Heart left ventricle (tissue), 13 donors: Measurements from ENCODE around the gene CD83.

Experiments used
- POLR2A ChIP-seq, 2 donors: fragments of 450-650 bp; IDR thresholded peaks; one replicate each; pipeline ENCODE4 v1.6.1; 2017; ENCODE audit warnings: antibody characterized with exemption in 2 of 2, mild to moderate bottlenecking in 2 of 2, moderate library complexity in 2 of 2
- TF ChIP-seq, protein P1 (sequence below), 12 donors: fragments of 200-600 bp; sonication (generic) in 4 of 12; IDR thresholded peaks; one replicate each; pipeline versions ENCODE4 v1.5.0 to v1.8.0; 2018 to 2022; ENCODE audit warnings: antibody characterized with exemption in 12 of 12, mild to moderate bottlenecking in 5 of 12
- donor health status: ischemic (EF 13 %, LVEDD 7.1; RV severe dilation, severe dysfunction).
- donor health status: DM: no; HTN: yes; CAD: no.
- donor health status: DM: no; HTN: no; CAD: no.
- donor health status: ischemic (EF 25% LVEDD 6.9; RV normal size, moderate dysfunction).
- donor health status: ischemic (EF 25% LVEDD 5.7; RV mildly dilated, moderate dysfunction).
- donor health status: ischemic (EF 35%, LVEDD 5.7; RV mildly dilated, moderate dysfunction).
- donor health status: nonischemic (EF 11% LVEDD 7.7; RV severe dilation, severe dysfunction).
- donor health status: DM: yes; HTN: yes; CAD: no.
- donor health status: PGD.
- donor health status: ischemic (EF 29% LVEDD 5.4; RV normal size, mild dysfunction).
- donor health status: nonischemic (EF 23%, LVEDD 6.1; RV moderate dilation, normal function).

GRCh38 chr6:14143305-14143704 lies 25.7 kb downstream of the CD83 start:
- TF ChIP-seq, protein P1, sequence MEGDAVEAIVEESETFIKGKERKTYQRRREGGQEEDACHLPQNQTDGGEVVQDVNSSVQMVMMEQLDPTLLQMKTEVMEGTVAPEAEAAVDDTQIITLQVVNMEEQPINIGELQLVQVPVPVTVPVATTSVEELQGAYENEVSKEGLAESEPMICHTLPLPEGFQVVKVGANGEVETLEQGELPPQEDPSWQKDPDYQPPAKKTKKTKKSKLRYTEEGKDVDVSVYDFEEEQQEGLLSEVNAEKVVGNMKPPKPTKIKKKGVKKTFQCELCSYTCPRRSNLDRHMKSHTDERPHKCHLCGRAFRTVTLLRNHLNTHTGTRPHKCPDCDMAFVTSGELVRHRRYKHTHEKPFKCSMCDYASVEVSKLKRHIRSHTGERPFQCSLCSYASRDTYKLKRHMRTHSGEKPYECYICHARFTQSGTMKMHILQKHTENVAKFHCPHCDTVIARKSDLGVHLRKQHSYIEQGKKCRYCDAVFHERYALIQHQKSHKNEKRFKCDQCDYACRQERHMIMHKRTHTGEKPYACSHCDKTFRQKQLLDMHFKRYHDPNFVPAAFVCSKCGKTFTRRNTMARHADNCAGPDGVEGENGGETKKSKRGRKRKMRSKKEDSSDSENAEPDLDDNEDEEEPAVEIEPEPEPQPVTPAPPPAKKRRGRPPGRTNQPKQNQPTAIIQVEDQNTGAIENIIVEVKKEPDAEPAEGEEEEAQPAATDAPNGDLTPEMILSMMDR (IDR thresholded peaks at IDR 0.05) = no peak
- TF ChIP-seq POLR2A (IDR thresholded peaks at IDR 0.05) = no peak
